ENCODE measurements around the gene ZNF195.
"Not testable (repeated sequence)": the region's sequence is repeated elsewhere in the genome, so short reads cannot be mapped to it uniquely, and the experiment has no call there.

DNA sequence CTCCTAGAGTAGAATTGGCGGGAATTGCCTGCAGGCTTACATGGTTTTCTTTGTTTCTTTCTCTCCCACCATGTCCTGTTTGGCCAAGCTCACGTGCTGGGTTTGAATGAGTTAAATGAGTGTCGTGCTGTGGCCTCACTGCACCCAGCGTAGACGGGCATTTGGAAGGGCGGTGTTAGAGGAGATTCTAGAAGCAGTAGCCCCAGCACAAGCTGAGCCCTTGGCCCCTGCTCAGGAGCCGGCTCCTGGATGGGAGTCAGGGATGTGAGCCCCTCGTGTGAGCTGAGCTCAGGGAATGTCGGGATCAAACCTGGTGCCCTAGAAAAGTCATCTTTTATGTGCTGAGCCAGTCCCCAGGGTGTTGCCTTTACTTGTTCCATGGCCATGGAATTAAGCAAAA lies 28.0 kb upstream of the ZNF195 start:
- TF ChIP-seq CTCF, EZH2, EZH2phosphoT487 (IDR thresholded peaks at IDR 0.05): not testable (repeated sequence)

All from neural progenitor cell (in vitro differentiated cells).